Natural killer cell (primary cell): ENCODE measurements around the gene SPN. TPM values are rescaled to one million over a fixed set of nuclear protein-coding genes. Genes with fewer than 3 reads are reported as not detected.

Experiments used
- ATAC-seq, 3 donors: fragments of 150-1000 bp in 2 of 3; fragments of 200-7000 bp in 1 of 3; cut with Tn5 transposase; 1 replicate in 1 of 3; 2 replicates in 2 of 3; pipeline ENCODE4 v1.10.0; 2021; ENCODE audit warnings: mild to moderate bottlenecking in 2 of 3, moderate library complexity in 2 of 3
- DNase-seq, 2 donors: peaks; one replicate each; pipeline versions ENCODE4 v3.0.0 to v3.0.0-alpha.2; 2013 to 2021; ENCODE audit warnings: mixed read lengths in 1 of 2
- H3K27ac ChIP-seq: one replicate; pipeline ENCODE4 v1.5.1; 2013; ENCODE audit warnings: mild to moderate bottlenecking, low read length
- H3K27me3 ChIP-seq: one replicate; pipeline ENCODE4 v1.6.1; 2013; ENCODE audit warnings: low read length; ENCODE audit not compliant: control insufficient read depth, insufficient read depth
- H3K36me3 ChIP-seq: one replicate; pipeline ENCODE4 v1.6.1; 2013; ENCODE audit warnings: low read length; ENCODE audit not compliant: control insufficient read depth, insufficient read depth
- H3K4me1 ChIP-seq: one replicate; pipeline ENCODE4 v1.6.1; 2013; ENCODE audit warnings: low read length; ENCODE audit not compliant: control insufficient read depth, insufficient read depth
- H3K4me3 ChIP-seq: one replicate; pipeline ENCODE4 v1.5.1; 2013; ENCODE audit warnings: low read length
- H3K9me3 ChIP-seq: one replicate; pipeline ENCODE4 v1.6.1; 2013; ENCODE audit warnings: low read length; ENCODE audit not compliant: control insufficient read depth, insufficient read depth
- H3K27ac Mint-ChIP-seq, 2 donors: one replicate each; pipeline ENCODE4 v1.8.0; 2022; ENCODE audit warnings: mild to moderate bottlenecking in 2 of 2, mixed read lengths in 2 of 2, moderate library complexity in 1 of 2
- H3K27me3 Mint-ChIP-seq, 2 donors: one replicate each; pipeline ENCODE4 v1.8.0; 2022; ENCODE audit warnings: low read depth in 2 of 2, mixed read lengths in 2 of 2
- H3K36me3 Mint-ChIP-seq: one replicate; pipeline ENCODE4 v1.8.0; 2022; ENCODE audit warnings: mixed read lengths
- H3K4me1 Mint-ChIP-seq, 2 donors: one replicate each; pipeline ENCODE4 v1.8.0; 2022; ENCODE audit warnings: mixed read lengths in 2 of 2
- H3K4me3 Mint-ChIP-seq: one replicate; pipeline ENCODE4 v1.8.0; 2022; ENCODE audit warnings: mild to moderate bottlenecking, moderate library complexity, mixed read lengths
- H3K9me3 Mint-ChIP-seq, 2 donors: one replicate each; pipeline ENCODE4 v1.8.0; 2022; ENCODE audit warnings: mixed read lengths in 2 of 2
- WGBS: methylation state at CpG from one replicate; pipeline ENCODE4 v1.1.7; 2013; ENCODE audit warnings: missing lambda C conversion rate; ENCODE audit not compliant: insufficient coverage; 5-methylcytosine and 5-hydroxymethylcytosine counted together
- intact Hi-C: fragments of 100-400 bp; cut with micrococcal nuclease; formaldehyde crosslinking; loops from one replicate; pipeline ENCODE4 v1.14.2; 2022
- total RNA-seq, 4 donors: library from RNA; stranded (reverse); fragments of 120-200 nt in 1 of 4; gene quantifications; one replicate each; pipeline versions ENCODE4 v1.2.3 to v1.2.4, GENCODE V29; 2013 to 2022
- TF ChIP-seq, protein P1 (sequence below): fragments of 200-600 bp; IDR thresholded peaks from one replicate; pipeline ENCODE4 v1.8.0; 2022; ENCODE audit warnings: antibody characterized with exemption

Gene SPN
- total RNA-seq, 3 donors from 2014 or later (not counting 1 experiment from before 2014, with no cell fraction given), result 373 to 439 (median 435) TPM

DNA sequence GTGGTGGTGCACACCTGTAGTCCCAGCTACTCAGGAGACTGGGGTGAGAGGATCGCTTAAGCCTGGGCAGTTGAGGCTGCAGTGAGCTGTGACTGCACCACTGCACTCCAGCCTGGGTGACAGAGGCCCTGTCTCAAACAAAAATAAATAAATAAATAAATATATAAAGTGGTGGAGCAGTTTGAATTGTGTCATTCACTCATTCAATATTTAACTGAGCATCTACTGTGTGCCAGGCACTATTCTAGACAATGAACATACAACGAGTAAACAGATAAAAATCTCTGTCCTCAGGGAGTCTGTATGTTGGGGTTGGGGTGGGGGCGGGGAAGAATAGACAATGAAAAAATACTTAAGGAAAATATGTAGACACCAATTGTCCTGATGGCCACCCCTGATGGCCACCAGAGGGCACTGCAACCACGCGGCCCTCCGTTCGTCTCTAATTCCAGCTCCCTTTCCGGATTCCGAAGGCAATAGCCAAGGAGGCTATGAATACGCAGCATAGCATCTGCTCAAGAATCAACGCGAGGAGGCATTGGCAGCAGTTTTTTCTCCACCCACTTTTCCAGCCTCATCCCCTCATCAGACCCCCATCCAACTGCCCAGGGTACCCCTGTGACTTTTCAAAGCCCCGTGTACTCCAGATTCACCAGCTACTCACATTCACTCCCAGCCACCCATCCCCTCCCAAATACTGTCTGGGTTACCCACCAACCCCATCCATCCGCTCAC lies 37.4 kb downstream of the SPN start:
- TF ChIP-seq, protein P1, sequence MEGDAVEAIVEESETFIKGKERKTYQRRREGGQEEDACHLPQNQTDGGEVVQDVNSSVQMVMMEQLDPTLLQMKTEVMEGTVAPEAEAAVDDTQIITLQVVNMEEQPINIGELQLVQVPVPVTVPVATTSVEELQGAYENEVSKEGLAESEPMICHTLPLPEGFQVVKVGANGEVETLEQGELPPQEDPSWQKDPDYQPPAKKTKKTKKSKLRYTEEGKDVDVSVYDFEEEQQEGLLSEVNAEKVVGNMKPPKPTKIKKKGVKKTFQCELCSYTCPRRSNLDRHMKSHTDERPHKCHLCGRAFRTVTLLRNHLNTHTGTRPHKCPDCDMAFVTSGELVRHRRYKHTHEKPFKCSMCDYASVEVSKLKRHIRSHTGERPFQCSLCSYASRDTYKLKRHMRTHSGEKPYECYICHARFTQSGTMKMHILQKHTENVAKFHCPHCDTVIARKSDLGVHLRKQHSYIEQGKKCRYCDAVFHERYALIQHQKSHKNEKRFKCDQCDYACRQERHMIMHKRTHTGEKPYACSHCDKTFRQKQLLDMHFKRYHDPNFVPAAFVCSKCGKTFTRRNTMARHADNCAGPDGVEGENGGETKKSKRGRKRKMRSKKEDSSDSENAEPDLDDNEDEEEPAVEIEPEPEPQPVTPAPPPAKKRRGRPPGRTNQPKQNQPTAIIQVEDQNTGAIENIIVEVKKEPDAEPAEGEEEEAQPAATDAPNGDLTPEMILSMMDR, result peak; percentile 90
- peaks cover 0 to 3% of the 10 kb centered on the region in 2 donors for H3K27me3 Mint-ChIP-seq
- H3K27me3 ChIP-seq, result no peaks in the 10 kb centered on the region
- peak overlapping the region; percentile 94 to 99 for H3K27ac Mint-ChIP-seq
- no peaks in the 10 kb centered on the region for H3K9me3 ChIP-seq
- H3K27ac ChIP-seq, result peak overlapping the region; percentile 30
- intact Hi-C loops, result loop anchor here (1.0 to 10.0 kb wide), 6 partner anchors 10 to 321 kb away; partner anchors contain the start of genes CDIPT and PAGR1
- H3K36me3 Mint-ChIP-seq, result no peaks in the 10 kb centered on the region
- H3K4me3 ChIP-seq, result no peak overlapping the region
- peak overlapping the region; percentile 92 for H3K4me3 Mint-ChIP-seq
- WGBS, result 25% methylated on average over 13 of the region's 14 CpGs
- H3K4me1 ChIP-seq, result peaks cover 32% of the 10 kb centered on the region
- ATAC-seq (peak; percentile 56 to 76 (median 62)), DNase-seq (peak; percentile 75 to 92)
- no peaks in the 10 kb centered on the region for H3K9me3 Mint-ChIP-seq
- H3K4me1 Mint-ChIP-seq, result peaks cover 26 to 35% of the 10 kb centered on the region in 2 donors
- H3K36me3 ChIP-seq, result no peaks in the 10 kb centered on the region

- H3K36me3 Mint-ChIP-seq, result no peaks in the 10 kb centered on the region
These were observed 38.1 kb downstream of the SPN start for GRCh38 chr16:29701214-29701555.

DNA sequence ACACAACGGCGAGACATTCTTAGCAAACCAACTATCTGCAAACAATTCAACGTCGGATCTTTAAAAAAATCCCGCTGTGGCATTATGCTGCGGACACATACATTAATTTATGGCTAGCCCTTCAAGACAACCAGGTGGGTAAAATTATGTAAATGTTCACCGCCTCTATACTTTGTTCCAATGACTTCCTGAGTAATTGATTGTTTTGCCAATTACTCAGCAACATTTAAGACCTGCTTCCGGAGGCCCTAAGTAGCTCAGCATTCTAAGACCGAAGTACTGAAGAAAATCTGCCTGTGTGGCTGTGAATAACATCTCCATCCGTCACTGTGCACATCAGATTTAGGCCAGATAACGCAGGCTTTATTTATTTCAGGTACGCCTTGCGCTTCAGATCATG lies 39.2 kb downstream of the SPN start:
- Histone ChIP-seq H3K36me3 (no peaks in the 10 kb centered on the region), H3K27me3 (no peaks in the 10 kb centered on the region), H3K4me1 (peaks cover 32% of the 10 kb centered on the region), H3K4me3 (no peak overlapping the region), H3K27ac (peak overlapping the region; percentile 79), H3K9me3 (no peaks in the 10 kb centered on the region)
- WGBS, result 5% methylated on average over 13 of the region's 13 CpGs
- Mint-ChIP-seq H3K27ac (peak overlapping the region; percentile 94 to 99), H3K36me3 (no peaks in the 10 kb centered on the region), H3K27me3 (peaks cover 0 to 3% of the 10 kb centered on the region in 2 donors), H3K4me3 (peak overlapping the region; percentile 84), H3K9me3 (no peaks in the 10 kb centered on the region), H3K4me1 (peaks cover 26 to 35% of the 10 kb centered on the region in 2 donors)
- DNase-seq (peak in 1 of 2 donors; percentile 84), ATAC-seq (peak; percentile 72 to 83 (median 73))
- TF ChIP-seq, protein P1, result no peak
- intact Hi-C loops, result loop anchor here (2.0 to 10.0 kb wide), 4 partner anchors 37 to 305 kb away; partner anchors contain the start of gene CDIPT

More at GRCh38 chr16:29701214-29701555, 38.1 kb downstream of the SPN start:
- no peak for ATAC-seq
- Histone ChIP-seq H3K4me1 (peaks cover 32% of the 10 kb centered on the region), H3K27ac (peak overlapping the region; percentile 79), H3K27me3 (no peaks in the 10 kb centered on the region), H3K9me3 (no peaks in the 10 kb centered on the region), H3K36me3 (no peaks in the 10 kb centered on the region), H3K4me3 (no peak overlapping the region)
- no peak for DNase-seq
- H3K4me1 Mint-ChIP-seq, result peaks cover 26 to 35% of the 10 kb centered on the region in 2 donors
- H3K27me3 Mint-ChIP-seq, result peaks cover 0 to 3% of the 10 kb centered on the region in 2 donors
- H3K27ac Mint-ChIP-seq, result peak overlapping the region; percentile 94 to 99
- H3K9me3 Mint-ChIP-seq, result no peaks in the 10 kb centered on the region
- H3K4me3 Mint-ChIP-seq, result peak overlapping the region; percentile 92
- intact Hi-C loops, result loop anchor here (1.0 to 10.0 kb wide), 5 partner anchors 56 to 306 kb away; partner anchors contain the start of genes CDIPT and KIF22
- WGBS, result 84% methylated on average over 4 of the region's 5 CpGs
- TF ChIP-seq, protein P1, result no peak
